Gastrocnemius medialis (tissue), 4 donors: ENCODE measurements around the gene OS9.

Source experiments
- CTCF ChIP-seq, 5 experiments: fragments of 450-650 bp in 3 of 5; fragments of 200-600 bp in 2 of 5; sonication (generic) in 2 of 5; IDR thresholded peaks in 4 of 5; conservative IDR thresholded peaks in 1 of 5; 1 replicate in 4 of 5; 2 replicates in 1 of 5; pipeline ENCODE4 v1.5.1; 2016 to 2019; ENCODE audit warnings: antibody characterized with exemption in 5 of 5, mild to moderate bottlenecking in 3 of 5, moderate library complexity in 3 of 5
- POLR2A ChIP-seq, 2 donors: fragments of 450-650 bp; IDR thresholded peaks; one replicate each; pipeline ENCODE4 v1.6.1; 2017; ENCODE audit warnings: antibody characterized with exemption in 2 of 2, mild to moderate bottlenecking in 2 of 2, moderate library complexity in 2 of 2

DNA sequence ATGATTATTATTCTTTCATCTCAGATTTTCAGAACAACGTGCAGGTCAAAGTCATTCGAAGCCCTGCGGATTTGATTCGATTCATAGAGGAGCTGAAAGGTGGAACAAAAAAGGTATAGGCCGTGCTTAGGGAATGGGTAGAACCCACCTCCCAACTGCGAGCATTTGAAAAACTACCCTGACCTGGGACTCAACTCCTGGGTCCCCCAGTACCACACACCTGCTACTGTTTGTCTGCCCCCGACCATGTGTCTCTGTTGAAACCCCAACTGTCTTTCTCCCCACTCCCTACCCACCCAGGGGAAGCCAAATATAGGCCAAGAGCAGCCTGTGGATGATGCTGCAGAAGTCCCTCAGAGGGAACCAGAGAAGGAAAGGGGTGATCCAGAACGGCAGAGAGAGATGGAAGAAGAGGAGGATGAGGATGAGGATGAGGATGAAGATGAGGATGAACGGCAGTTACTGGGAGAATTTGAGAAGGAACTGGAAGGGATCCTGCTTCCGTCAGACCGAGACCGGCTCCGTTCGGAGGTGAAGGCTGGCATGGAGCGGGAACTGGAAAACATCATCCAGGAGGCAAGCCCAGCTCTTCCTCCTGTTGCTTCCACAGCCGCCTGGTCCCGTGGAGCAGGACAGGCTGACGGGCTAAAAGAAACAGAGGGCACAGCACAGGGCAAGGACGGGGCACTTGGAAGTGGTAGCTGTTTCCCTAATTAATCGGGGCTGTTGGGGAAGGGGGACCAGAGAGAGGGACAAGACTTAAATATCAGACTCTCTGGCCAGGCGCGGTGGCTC lies 24.1 kb downstream of the OS9 start:
- TF ChIP-seq CTCF (IDR thresholded peaks at IDR 0.05 in 4 of 5, conservative IDR thresholded peaks at IDR 0.05 in 1 of 5) = no peak
- TF ChIP-seq POLR2A (IDR thresholded peaks at IDR 0.05) = no peak
